GM23248 (cell line): ENCODE data around the gene VAMP5.

Experiments used
- EZH2 ChIP-seq: fragments of 200-600 bp; sonication (generic); IDR thresholded peaks from 2 replicates; pipeline ENCODE4 v1.6.1; 2018; ENCODE audit warnings: antibody characterized with exemption, mild to moderate bottlenecking; ENCODE audit not compliant: insufficient read depth, poor library complexity, severe bottlenecking
- EZH2phosphoT487 ChIP-seq: fragments of 200-600 bp; sonication (generic); IDR thresholded peaks from 2 replicates; pipeline ENCODE4 v1.6.1; 2018; ENCODE audit warnings: antibody characterized with exemption, moderate library complexity, mild to moderate bottlenecking, low read depth; ENCODE audit not compliant: insufficient read depth

GRCh38 chr2:85553184-85553583 lies 31.0 kb upstream of the VAMP5 start:
- TF ChIP-seq EZH2phosphoT487, result no peak
- TF ChIP-seq EZH2, result no peak
